Brain microvascular endothelial cell (primary cell): Measurements from ENCODE around the gene TNS3.

Source experiments
- DNase-seq: peaks from one replicate; pipeline ENCODE4 v3.0.0-alpha.2; 2020
- H3K27ac ChIP-seq: fragments of 250-450 bp; sonication (Bioruptor Pico); 2 replicates; pipeline ENCODE4 v1.5.1; 2020; ENCODE audit warnings: mild to moderate bottlenecking, moderate library complexity
- H3K27me3 ChIP-seq: fragments of 250-450 bp; sonication (Bioruptor Pico); replicated peaks from 2 replicates; pipeline ENCODE4 v1.5.1; 2020; ENCODE audit warnings: mild to moderate bottlenecking
- H3K36me3 ChIP-seq: fragments of 250-450 bp; sonication (Bioruptor Pico); replicated peaks from 2 replicates; pipeline ENCODE4 v1.5.1; 2020; ENCODE audit warnings: mild to moderate bottlenecking
- H3K4me3 ChIP-seq: 2 replicates; pipeline ENCODE4 v1.5.1; 2011; ENCODE audit warnings: low read depth, mild to moderate bottlenecking, control low read depth, low read length, moderate library complexity
- CTCF ChIP-seq: IDR thresholded peaks from 2 replicates; pipeline ENCODE4 v1.5.1; 2011; ENCODE audit warnings: low read depth, mild to moderate bottlenecking, moderate library complexity, low read length, control low read depth, inconsistent platforms; ENCODE audit errors: missing control alignments
- in situ Hi-C: cut with HindIII; loops from 2 replicates; pipeline ENCODE4 v1.10.0; 2017; ENCODE audit warnings: low sequenced_read_pairs, low pct_ligation_motif_present

The TNS3 gene

GRCh38 chr7:47325337-47325736, 256.6 kb downstream of the TNS3 start:
- Histone ChIP-seq H3K4me3 (no peak overlapping the region), H3K27ac (no peak overlapping the region), H3K27me3 (no peaks in the 10 kb centered on the region), H3K36me3 (peaks cover 11% of the 10 kb centered on the region)
- no peak for TF ChIP-seq CTCF
- DNase-seq: no peak
- in situ Hi-C loops: no loop called here

GRCh38 chr7:47323904-47324303, 258.0 kb downstream of the TNS3 start:
- no peak for DNase-seq
- no peak overlapping the region for H3K4me3 ChIP-seq
- TF ChIP-seq CTCF: no peak
- no peaks in the 10 kb centered on the region for H3K27me3 ChIP-seq
- peaks cover 20% of the 10 kb centered on the region for H3K36me3 ChIP-seq
- in situ Hi-C loops: no loop called here
- no peak overlapping the region for H3K27ac ChIP-seq

- in situ Hi-C loops: no loop called here
- no peak for TF ChIP-seq CTCF
- H3K27ac ChIP-seq: no peak overlapping the region
- H3K36me3 ChIP-seq: peaks cover 24% of the 10 kb centered on the region
- H3K4me3 ChIP-seq: no peak overlapping the region
- no peak for DNase-seq
- H3K27me3 ChIP-seq: no peaks in the 10 kb centered on the region
These were observed 259.2 kb downstream of the TNS3 start for GRCh38 chr7:47322731-47323130.

- no peak for TF ChIP-seq CTCF
- in situ Hi-C loops: no loop called here
- Histone ChIP-seq H3K36me3 (peaks cover 24% of the 10 kb centered on the region), H3K27me3 (no peaks in the 10 kb centered on the region), H3K4me3 (no peak overlapping the region), H3K27ac (no peak overlapping the region)
- no peak for DNase-seq
These were observed 261.6 kb downstream of the TNS3 start for GRCh38 chr7:47320296-47320695.

- TF ChIP-seq CTCF: no peak
- in situ Hi-C loops: no loop called here
- peaks cover 24% of the 10 kb centered on the region for H3K36me3 ChIP-seq
- H3K27ac ChIP-seq: no peak overlapping the region
- no peak for DNase-seq
- H3K4me3 ChIP-seq: no peak overlapping the region
- H3K27me3 ChIP-seq: no peaks in the 10 kb centered on the region
These were observed 263.3 kb downstream of the TNS3 start for GRCh38 chr7:47318395-47319182.

- TF ChIP-seq CTCF: no peak
- no peak for DNase-seq
- Histone ChIP-seq H3K27me3 (no peaks in the 10 kb centered on the region), H3K4me3 (no peak overlapping the region), H3K27ac (no peak overlapping the region), H3K36me3 (peaks cover 28% of the 10 kb centered on the region)
- in situ Hi-C loops: no loop called here
These were observed 264.4 kb downstream of the TNS3 start for GRCh38 chr7:47317487-47317886.
